Fibroblast of mammary gland (primary cell): ENCODE data around the gene PLEKHG5.
"Not testable (repeated sequence)": the region's sequence is repeated elsewhere in the genome, so short reads cannot be mapped to it uniquely, and the experiment has no call there.

Source experiments
- DNase-seq: peaks from one replicate; pipeline ENCODE4 v3.0.0-alpha.2; 2010; ENCODE audit warnings: low read depth
- H3K4me3 ChIP-seq: 2 replicates; pipeline ENCODE4 v1.5.1; 2011; ENCODE audit warnings: low read depth, mild to moderate bottlenecking, low read length, moderate library complexity; ENCODE audit not compliant: control insufficient read depth
- CTCF ChIP-seq: conservative IDR thresholded peaks from 2 replicates; pipeline ENCODE4 v1.5.1; 2011; ENCODE audit warnings: low read depth, low read length, inconsistent platforms; ENCODE audit not compliant: control insufficient read depth, insufficient read depth

PLEKHG5 gene

GRCh38 chr1:6435547-6435946, 55.9 kb downstream of the PLEKHG5 start:
- no peak for TF ChIP-seq CTCF
- H3K4me3 ChIP-seq: no peak overlapping the region
- DNase-seq: no peak

GRCh38 chr1:6435129-6435528, 56.3 kb downstream of the PLEKHG5 start:
- no peak for TF ChIP-seq CTCF
- no peak for DNase-seq
- no peak overlapping the region for H3K4me3 ChIP-seq

- TF ChIP-seq CTCF: no peak
- H3K4me3 ChIP-seq: no peak overlapping the region
- DNase-seq: no peak
These were observed 57.3 kb downstream of the PLEKHG5 start for GRCh38 chr1:6434186-6434585.

GRCh38 chr1:6431645-6432579, 59.6 kb downstream of the PLEKHG5 start:
- not testable (repeated sequence) for H3K4me3 ChIP-seq, DNase-seq

- H3K4me3 ChIP-seq, DNase-seq: not testable (repeated sequence)
These were observed 61.6 kb downstream of the PLEKHG5 start for GRCh38 chr1:6429660-6430411.

GRCh38 chr1:6428453-6428852, 63.0 kb downstream of the PLEKHG5 start:
- H3K4me3 ChIP-seq, DNase-seq: not testable (repeated sequence)

GRCh38 chr1:6427441-6428390, 63.8 kb downstream of the PLEKHG5 start:
- no peak overlapping the region for H3K4me3 ChIP-seq
- no peak for DNase-seq
- no peak for TF ChIP-seq CTCF

- no peak overlapping the region for H3K4me3 ChIP-seq
- no peak for TF ChIP-seq CTCF
- no peak for DNase-seq
These were observed 64.5 kb downstream of the PLEKHG5 start for GRCh38 chr1:6426972-6427350.
